ENCODE measurements around the gene ATMIN. TPM values are rescaled to one million over a fixed set of nuclear protein-coding genes. Genes with fewer than 3 reads are reported as not detected.

ATMIN gene
- total and polyA plus RNA-seq, 2 of the 13 experiments (the other 11 are each of a cell fraction or from before 2014, with no cell fraction given): 34.6 to 60.4 TPM

GRCh38 chr16:81006211-81006812 is 29.3 kb upstream of the ATMIN start (continued):
- TF ChIP-seq FOSL1 (CRISPR knock-in tag; IDR thresholded peaks at IDR 0.05; ENCODE audit: borderline replicate concordance): 0 out of 2 replicates have a peak, but pooled peaks have one; percentile 39
- 0 out of 2 replicates have a peak, but pooled peaks have one; percentile 18 for TF ChIP-seq ZNF691 (CRISPR knock-in tag; IDR thresholded peaks at IDR 0.05; ENCODE audit: borderline replicate concordance, low read depth)
- TF ChIP-seq TAF15 (IDR thresholded peaks at IDR 0.05; ENCODE audit: low read depth, low read length, poor library complexity, severe bottlenecking): peak; percentile 31
- TF ChIP-seq CAMTA2 (CRISPR knock-in tag; IDR thresholded peaks at IDR 0.05; ENCODE audit: borderline replicate concordance): peak; percentile 68; the same call in 1 of the 2 replicates
- TF ChIP-seq MXD4 (CRISPR knock-in tag; IDR thresholded peaks at IDR 0.05): 0 out of 2 replicates have a peak, but pooled peaks have one; percentile 55
- TF ChIP-seq ZNF639 (CRISPR knock-in tag; conservative IDR thresholded peaks at IDR 0.05): 0 out of 2 replicates have a peak, but pooled peaks have one; percentile 35
- TF ChIP-seq PBX3 (CRISPR knock-in tag; IDR thresholded peaks at IDR 0.05; ENCODE audit: borderline replicate concordance): peak; percentile 45; the same call in 1 of the 2 replicates
- peak; percentile 57; the same call in 1 of the 2 replicates for TF ChIP-seq ZHX1 (CRISPR knock-in tag; IDR thresholded peaks at IDR 0.05; ENCODE audit: low read depth)
- peak; percentile 1 for TF ChIP-seq JARID2 (CRISPR knock-in tag; IDR thresholded peaks at IDR 0.05; ENCODE audit: insufficient replicate concordance)
- peak; percentile 63; the same call in 1 of the 2 replicates for TF ChIP-seq HDAC1 (CRISPR knock-in tag; IDR thresholded peaks at IDR 0.05)
- peak; percentile 71; the same call in 1 of the 2 replicates for TF ChIP-seq ZNF768 (CRISPR knock-in tag; IDR thresholded peaks at IDR 0.05)
- TF ChIP-seq ZNF546 (CRISPR knock-in tag; conservative IDR thresholded peaks at IDR 0.05): peak; percentile 87
- TF ChIP-seq ZNF572 (CRISPR knock-in tag; IDR thresholded peaks at IDR 0.05): no peak
- 0 out of 2 replicates have a peak, but pooled peaks have one; percentile 34 for TF ChIP-seq IRF2 (CRISPR knock-in tag; IDR thresholded peaks at IDR 0.05)
- no peak; the same call in none of the 2 replicates for TF ChIP-seq HMG20A (CRISPR knock-in tag; IDR thresholded peaks at IDR 0.05; ENCODE audit: borderline replicate concordance)
- TF ChIP-seq MNT (IDR thresholded peaks at IDR 0.05): no peak
- TF ChIP-seq HNF4A (CRISPR knock-in tag; IDR thresholded peaks at IDR 0.05): peak; percentile 2; the same call in 1 of the 2 replicates
- peak; percentile 70 for TF ChIP-seq SP5 (CRISPR knock-in tag; IDR thresholded peaks at IDR 0.05; ENCODE audit: borderline replicate concordance, low read depth)
- no peak for TF ChIP-seq MZF1 (CRISPR knock-in tag; IDR thresholded peaks at IDR 0.05; ENCODE audit: borderline replicate concordance)
